Endothelial cell of umbilical vein (primary cell): ENCODE data around the gene TMEM150C. TPM values are rescaled to one million over a fixed set of nuclear protein-coding genes. Genes with fewer than 3 reads are reported as not detected.

ENCODE experiments used
- BruUV-seq: library from RNA; stranded (reverse); fragments of 400-500 nt; replicated peaks from 2 replicates; lab custom pipeline; 2021; lab: Mats Ljungman, UMichigan
- CTCF ChIA-PET: fragments of 300-600, 350-600 bp; sonication (Branson Sonifier 250); formaldehyde crosslinking; loops from one replicate; lab custom pipeline; 2021; ENCODE audit warnings: antibody characterized with exemption, inconsistent platforms; lab: Charles Lee
- POLR2A ChIA-PET: fragments of 300-600, 350-600 bp; sonication (Branson Sonifier 250); formaldehyde crosslinking; loops from one replicate; lab custom pipeline; 2021; ENCODE audit warnings: antibody characterized with exemption, inconsistent platforms; lab: Charles Lee
- DNase-seq: peaks from one replicate; pipeline ENCODE4 v3.0.0-alpha.2; 2011; ENCODE audit warnings: low read depth, low spot score
- FAIRE-seq: peaks from 2 replicates; lab custom pipeline; 2011; peaks lifted over from hg19 to GRCh38; lab: Jason Lieb, UNC
- H2AFZ ChIP-seq: 2 replicates; pipeline ENCODE4 v1.6.0; 2012; ENCODE audit warnings: low read depth, low read length, control low read depth, inconsistent platforms
- H3K27ac ChIP-seq: 2 replicates; pipeline ENCODE4 v1.5.1; 2011; ENCODE audit warnings: low read depth, mild to moderate bottlenecking, control low read depth, low read length, moderate library complexity; ENCODE audit not compliant: insufficient read depth
- H3K27me3 ChIP-seq, 2 experiments: 2 replicates each; pipeline versions ENCODE4 v1.6.0 to v1.6.1; 2011; ENCODE audit warnings: low read length in 2 of 2, mixed read lengths in 1 of 2; ENCODE audit not compliant: control insufficient read depth in 2 of 2, insufficient read depth in 2 of 2
- H3K36me3 ChIP-seq, 2 experiments: 2 replicates in 1 of 2; 3 replicates in 1 of 2; pipeline ENCODE4 v1.5.1; 2011; ENCODE audit warnings: low read length in 2 of 2, mild to moderate bottlenecking in 1 of 2, moderate library complexity in 1 of 2; ENCODE audit not compliant: control insufficient read depth in 2 of 2, insufficient read depth in 2 of 2; ENCODE audit errors: extremely low read depth in 1 of 2
- H3K4me1 ChIP-seq: 3 replicates; pipeline ENCODE4 v1.5.1; 2011; ENCODE audit warnings: mild to moderate bottlenecking, low read length; ENCODE audit not compliant: control insufficient read depth, insufficient read depth; ENCODE audit errors: extremely low read depth
- H3K4me2 ChIP-seq: 2 replicates; pipeline ENCODE4 v1.6.1; 2011; ENCODE audit warnings: low read length, control low read depth, mixed read lengths; ENCODE audit not compliant: insufficient read depth
- H3K4me3 ChIP-seq, 3 experiments: fragments of 200-600 bp in 1 of 3; sonication (generic), shearing (Covaris generic) in 1 of 3; replicated peaks in 1 of 3; 2 replicates each; pipeline ENCODE4 v1.5.1; 2011 to 2016; ENCODE audit warnings: control low read depth in 3 of 3, low read length in 3 of 3, mild to moderate bottlenecking in 2 of 3, inconsistent platforms in 1 of 3, low read depth in 1 of 3, moderate library complexity in 1 of 3; ENCODE audit not compliant: insufficient read depth in 1 of 3
- H3K79me2 ChIP-seq: 2 replicates; pipeline ENCODE4 v1.6.0; 2012; ENCODE audit warnings: low read length, inconsistent platforms; ENCODE audit not compliant: control insufficient read depth, insufficient read depth
- H3K9ac ChIP-seq: replicated peaks from 2 replicates; pipeline ENCODE3; 2011; ENCODE audit warnings: low read length, control low read depth; ENCODE audit not compliant: insufficient read depth; ENCODE audit errors: extremely low read depth
- H3K9me1 ChIP-seq: replicated peaks from 3 replicates; pipeline ENCODE4 v1.6.0; 2011; ENCODE audit warnings: mild to moderate bottlenecking, low read length; ENCODE audit not compliant: control insufficient read depth, insufficient read depth; ENCODE audit errors: extremely low read depth
- H3K9me3 ChIP-seq: replicated peaks from 2 replicates; pipeline ENCODE4 v1.5.1; 2012; ENCODE audit warnings: low read length, inconsistent platforms; ENCODE audit not compliant: control insufficient read depth, insufficient read depth
- H4K20me1 ChIP-seq: replicated peaks from 2 replicates; pipeline ENCODE3; 2011; ENCODE audit warnings: mild to moderate bottlenecking, low read length; ENCODE audit not compliant: control insufficient read depth, insufficient read depth; ENCODE audit errors: extremely low read depth
- CTCF ChIP-seq, 2 donors: IDR thresholded peaks; 1 replicate in 1 of 2; 2 replicates in 1 of 2; pipeline ENCODE4 v1.5.1; 2011; ENCODE audit warnings: low read length in 2 of 2, mild to moderate bottlenecking in 2 of 2, moderate library complexity in 2 of 2, control low read depth in 1 of 2, inconsistent platforms in 1 of 2, low read depth in 1 of 2; ENCODE audit not compliant: insufficient read depth in 1 of 2; ENCODE audit errors: extremely low read depth in 1 of 2
- EZH2 ChIP-seq: IDR thresholded peaks from 2 replicates; pipeline ENCODE4 v1.6.1; 2012; ENCODE audit warnings: borderline replicate concordance, low read depth, mild to moderate bottlenecking, moderate library complexity, low read length, inconsistent platforms; ENCODE audit not compliant: severe bottlenecking
- FOS ChIP-seq: IDR thresholded peaks from 2 replicates; pipeline ENCODE4 v1.6.1; 2011; ENCODE audit warnings: mild to moderate bottlenecking, low read length, moderate library complexity, borderline replicate concordance; ENCODE audit not compliant: insufficient read depth
- GATA2 ChIP-seq: IDR thresholded peaks from 2 replicates; pipeline ENCODE4 v1.7.0; 2011; ENCODE audit warnings: low read depth, mild to moderate bottlenecking, moderate library complexity, mixed read lengths, low read length; ENCODE audit not compliant: insufficient read length, insufficient read depth
- JUN ChIP-seq: IDR thresholded peaks from 2 replicates; pipeline ENCODE4 v1.6.1; 2011; ENCODE audit warnings: borderline replicate concordance, low read depth; ENCODE audit not compliant: insufficient read length, insufficient read depth
- MYC ChIP-seq: IDR thresholded peaks from one replicate; pipeline ENCODE4 v1.6.1; 2011; ENCODE audit warnings: mild to moderate bottlenecking, low read depth, low read length
- POLR2A ChIP-seq: IDR thresholded peaks from 2 replicates; pipeline ENCODE4 v1.6.1; 2012; ENCODE audit warnings: low read depth, mild to moderate bottlenecking, control low read depth, low read length
- POLR2AphosphoS5 ChIP-seq: IDR thresholded peaks from 2 replicates; pipeline ENCODE4 v1.6.1; 2012; ENCODE audit warnings: low read depth, mild to moderate bottlenecking, control low read depth, low read length, moderate library complexity; ENCODE audit not compliant: insufficient read depth
- dilution Hi-C: fragments of 300-500 bp; cut with MboI; formaldehyde crosslinking; loops from one replicate; pipeline ENCODE4 v1.15.0; 2019; ENCODE audit warnings: low sequenced_read_pairs; ENCODE audit not compliant: extremely low pct_ligation_motif_present
- intact Hi-C: fragments of 100-400 bp; cut with micrococcal nuclease; formaldehyde crosslinking; loops from one replicate; pipeline ENCODE4 v1.10.0; 2022
- polyA plus RNA-seq, 4 experiments: library from polyadenylated mRNA; depleted of rRNA in 3 of 4; stranded (reverse) in 3 of 4; unstranded in 1 of 4; fragments of >200 nt; gene quantifications; 2 replicates each; pipeline versions ENCODE4 v1.2.1 to v1.2.3, GENCODE V29; 2011 to 2012; ENCODE audit warnings: missing spikeins in 1 of 4
- total RNA-seq: library from RNA; stranded (reverse); gene quantifications from 2 replicates; pipeline ENCODE4 v1.2.3, GENCODE V29; 2021
- TF ChIP-seq, protein P1 (sequence below): IDR thresholded peaks from 2 replicates; pipeline ENCODE4 v1.6.1; 2011; ENCODE audit not compliant: insufficient read depth, insufficient read length

The TMEM150C gene
- total and polyA plus RNA-seq, 2 donors (not counting 3 experiments of a cell fraction or from before 2014, with no cell fraction given) = 4.1 to 6.6 TPM

- FAIRE-seq (no peak), DNase-seq (no peak)
- Histone ChIP-seq H3K9me3 (no peaks in the 10 kb centered on the region), H3K9me1 (no peaks in the 10 kb centered on the region), H3K79me2 (no peaks in the 10 kb centered on the region), H3K36me3 (no peaks in the 10 kb centered on the region), H2AFZ (no peak overlapping the region), H3K27me3 (peaks cover 16 to 20% of the 10 kb centered on the region in 2 experiments), H3K9ac (no peak overlapping the region), H4K20me1 (no peaks in the 10 kb centered on the region), H3K4me2 (no peak overlapping the region), H3K4me3 (no peak overlapping the region), H3K4me1 (no peaks in the 10 kb centered on the region), H3K27ac (no peak overlapping the region)
- intact Hi-C loops (no loop called here), dilution Hi-C loops (no loop called here)
- CTCF ChIA-PET = interaction anchor here (2.0 to 4.2 kb wide), 2 partner anchors 149 kb away, joined by 7 to 17 read pairs; no protein-coding TSS in a partner anchor
- POLR2A ChIA-PET = no interaction called here
- TF ChIP-seq POLR2A (no peak), POLR2AphosphoS5 (no peak), FOS (no peak), EZH2 (no peak), GATA2 (no peak), JUN (no peak), MYC (no peak)
- TF ChIP-seq, protein P1, sequence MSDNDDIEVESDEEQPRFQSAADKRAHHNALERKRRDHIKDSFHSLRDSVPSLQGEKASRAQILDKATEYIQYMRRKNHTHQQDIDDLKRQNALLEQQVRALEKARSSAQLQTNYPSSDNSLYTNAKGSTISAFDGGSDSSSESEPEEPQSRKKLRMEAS = no peak
- BruUV-seq = no TSS peak
These were observed 28.0 kb upstream of the TMEM150C start for GRCh38 chr4:82589756-82590155.

GRCh38 chr4:82588771-82589270 lies 27.0 kb upstream of the TMEM150C start:
- dilution Hi-C loops (no loop called here), intact Hi-C loops (no loop called here)
- no peaks in the 10 kb centered on the region for H3K4me1 ChIP-seq
- H2AFZ ChIP-seq = no peak overlapping the region
- ChIA-PET POLR2A (no interaction called here), CTCF (interaction anchor here (1.4 to 2.0 kb wide), 2 partner anchors 10 to 150 kb away, joined by 3 to 7 read pairs; no protein-coding TSS in a partner anchor)
- no peaks in the 10 kb centered on the region for H3K9me1 ChIP-seq
- no peaks in the 10 kb centered on the region for H4K20me1 ChIP-seq
- TF ChIP-seq GATA2 = no peak
- no peak for TF ChIP-seq FOS
- no peak for TF ChIP-seq POLR2AphosphoS5
- no peak for TF ChIP-seq JUN
- no peak for TF ChIP-seq EZH2
- no peak for TF ChIP-seq POLR2A
- TF ChIP-seq, protein P1 = no peak
- TF ChIP-seq MYC = no peak
- no peak for TF ChIP-seq CTCF (IDR thresholded peaks at IDR 0.05; ENCODE audit: extremely low read depth in 1 of 2, insufficient read depth in 1 of 2, low read depth in 1 of 2, low read length in 2 of 2)
- H3K27me3 ChIP-seq = peaks cover 14 to 16% of the 10 kb centered on the region in 2 experiments
- H3K27ac ChIP-seq = no peak overlapping the region
- H3K4me2 ChIP-seq = no peak overlapping the region
- no peaks in the 10 kb centered on the region for H3K9me3 ChIP-seq
- no peaks in the 10 kb centered on the region for H3K79me2 ChIP-seq
- BruUV-seq = no TSS peak
- H3K4me3 ChIP-seq = no peak overlapping the region
- FAIRE-seq = no peak
- no peak overlapping the region for H3K9ac ChIP-seq
- DNase-seq = no peak
- H3K36me3 ChIP-seq = no peaks in the 10 kb centered on the region
